ENCODE data around the gene DARS1. TPM values are rescaled to one million over a fixed set of nuclear protein-coding genes. Genes with fewer than 3 reads are reported as not detected.

The DARS1 gene
- total and polyA plus RNA-seq, 7 experiments from 2014 or later = 45.3 to 140 (median 68.2) TPM

- H3K36me3 Mint-ChIP-seq = peaks cover 0 to 13% (median 0%) of the 10 kb centered on the region in 5 donors
- DNase-seq = no peak
- ATAC-seq = no peak
These were observed 38.0 kb upstream of the DARS1 start for GRCh38 chr2:136023416-136023815.

GRCh38 chr2:136022396-136023146, 37.1 kb upstream of the DARS1 start:
- intact Hi-C loops (cut with micrococcal nuclease) = no loop called here
- Mint-ChIP-seq H3K36me3 (peaks cover 0 to 10% (median 0%) of the 10 kb centered on the region in 5 donors), H3K9me3 (peaks cover 0 to 1% (median 0%) of the 10 kb centered on the region in 11 donors), H3K27ac (no peak overlapping the region), H3K27me3 (no peaks in the 10 kb centered on the region), H3K4me1 (peaks cover 10 to 27% (median 17%) of the 10 kb centered on the region in 7 donors), H3K4me3 (no peak overlapping the region)
- no peak overlapping the region for H3K27ac ChIP-seq (ENCODE audit: low read depth, low read length)
- no peaks in the 10 kb centered on the region for H3K36me3 ChIP-seq (ENCODE audit: control insufficient read depth in 2 of 3, insufficient read depth in 3 of 3, low read length in 3 of 3)
- H3K27me3 ChIP-seq (ENCODE audit: control insufficient read depth in 2 of 2, insufficient read depth in 2 of 2, low read length in 2 of 2) = no peaks in the 10 kb centered on the region
- DNase-seq (no peak), ATAC-seq (peak; percentile 60)
- no peaks in the 10 kb centered on the region for H3K9me3 ChIP-seq (ENCODE audit: control insufficient read depth in 2 of 3, low read length in 3 of 3)
- no peak overlapping the region for H3K4me3 ChIP-seq (ENCODE audit: low read length)
- ChIA-PET CTCF (interaction anchor here (0.9 to 1.0 kb wide), 2 partner anchors 18 to 25 kb away, joined by 3 read pairs; no protein-coding TSS in a partner anchor), POLR2A (no interaction called here)
- no peaks in the 10 kb centered on the region for H3K4me1 ChIP-seq (ENCODE audit: control insufficient read depth in 2 of 2, insufficient read depth in 2 of 2, low read length in 2 of 2)

More at GRCh38 chr2:136023416-136023815, 38.0 kb upstream of the DARS1 start:
- Histone ChIP-seq H3K9me3 (ENCODE audit: control insufficient read depth in 2 of 3, low read length in 3 of 3) (no peaks in the 10 kb centered on the region), H3K4me3 (ENCODE audit: low read length) (no peak overlapping the region), H3K36me3 (ENCODE audit: control insufficient read depth in 2 of 3, insufficient read depth in 3 of 3, low read length in 3 of 3) (no peaks in the 10 kb centered on the region), H3K27ac (ENCODE audit: low read depth, low read length) (no peak overlapping the region), H3K27me3 (ENCODE audit: control insufficient read depth in 2 of 2, insufficient read depth in 2 of 2, low read length in 2 of 2) (no peaks in the 10 kb centered on the region), H3K4me1 (ENCODE audit: control insufficient read depth in 2 of 2, insufficient read depth in 2 of 2, low read length in 2 of 2) (no peaks in the 10 kb centered on the region)
- no peak overlapping the region for H3K27ac Mint-ChIP-seq
- peaks cover 0 to 1% (median 0%) of the 10 kb centered on the region in 11 donors for H3K9me3 Mint-ChIP-seq
- no peaks in the 10 kb centered on the region for H3K27me3 Mint-ChIP-seq
- H3K4me3 Mint-ChIP-seq = no peak overlapping the region
- intact Hi-C loops (cut with micrococcal nuclease) = no loop called here
- CTCF ChIA-PET = interaction anchor here (0.5 kb wide), 1 partner anchor 8 kb away, joined by 6 read pairs; no protein-coding TSS in a partner anchor
- peaks cover 10 to 27% (median 17%) of the 10 kb centered on the region in 7 donors for H3K4me1 Mint-ChIP-seq
- POLR2A ChIA-PET = no interaction called here

DNA sequence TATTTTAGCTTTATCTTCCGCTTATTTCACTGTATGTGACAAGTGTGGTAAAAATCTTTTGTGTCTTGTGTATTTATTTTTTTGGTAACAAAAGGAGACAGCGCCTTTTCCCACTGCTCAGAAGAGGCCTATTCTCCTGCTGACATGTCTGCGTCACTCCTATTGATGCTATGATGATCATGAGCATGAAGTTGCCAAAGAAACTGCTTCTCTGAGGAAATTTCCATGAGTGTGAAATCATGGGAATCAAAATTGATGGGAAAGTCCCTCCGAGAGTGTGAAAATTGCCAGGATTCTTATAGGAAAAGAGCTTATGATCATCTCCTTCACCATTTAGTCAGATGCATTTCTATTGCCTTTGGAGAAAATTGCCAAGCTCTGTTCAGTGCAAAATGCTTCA, 36.5 kb upstream of the DARS1 start:
- CTCF ChIA-PET = interaction anchor here (0.6 to 1.0 kb wide), 3 partner anchors 12 to 24 kb away, joined by 3 read pairs; no protein-coding TSS in a partner anchor
- no peak overlapping the region for H3K4me3 Mint-ChIP-seq
- no peak for ATAC-seq

DNA sequence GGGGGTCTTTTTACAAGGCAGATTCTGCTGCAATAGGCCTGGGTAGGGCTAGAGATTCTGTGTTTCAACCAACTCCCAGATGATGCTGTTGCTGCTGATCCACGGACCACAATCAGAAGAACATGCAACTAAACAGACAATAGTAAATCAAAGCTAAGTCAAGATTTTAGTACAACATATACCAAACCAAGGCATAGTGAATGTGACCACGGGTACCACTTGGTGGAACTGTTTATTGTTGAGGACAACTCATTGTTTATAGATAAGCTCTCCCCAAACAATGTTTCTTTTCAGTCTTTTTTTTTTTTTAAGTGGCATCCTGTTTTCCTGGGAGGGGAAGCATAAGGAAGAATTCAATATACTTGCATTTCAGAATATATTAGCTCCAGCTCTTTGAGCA, 36.0 kb upstream of the DARS1 start:
- Mint-ChIP-seq H3K27ac (peak overlapping the region in 1 of 9 donors; percentile 23), H3K4me3 (no peak overlapping the region), H3K4me1 (peaks cover 10 to 27% (median 17%) of the 10 kb centered on the region in 7 donors), H3K9me3 (peaks cover 0 to 1% (median 0%) of the 10 kb centered on the region in 11 donors), H3K27me3 (no peaks in the 10 kb centered on the region), H3K36me3 (peaks cover 0 to 12% (median 0%) of the 10 kb centered on the region in 5 donors)
- Histone ChIP-seq H3K4me1 (ENCODE audit: control insufficient read depth in 2 of 2, insufficient read depth in 2 of 2, low read length in 2 of 2) (peaks cover 0 to 2% of the 10 kb centered on the region in 2 donors), H3K4me3 (ENCODE audit: low read length) (no peak overlapping the region), H3K27me3 (ENCODE audit: control insufficient read depth in 2 of 2, insufficient read depth in 2 of 2, low read length in 2 of 2) (no peaks in the 10 kb centered on the region), H3K36me3 (ENCODE audit: control insufficient read depth in 2 of 3, insufficient read depth in 3 of 3, low read length in 3 of 3) (no peaks in the 10 kb centered on the region), H3K27ac (ENCODE audit: low read depth, low read length) (no peak overlapping the region), H3K9me3 (ENCODE audit: control insufficient read depth in 2 of 3, low read length in 3 of 3) (no peaks in the 10 kb centered on the region)
- ChIA-PET POLR2A (interaction anchor here (0.6 kb wide), 1 partner anchor 36 kb away, joined by 3 read pairs; the partner anchor contains the start of gene DARS1), CTCF (interaction anchor here (0.6 to 1.0 kb wide), 3 partner anchors 12 to 71 kb away, joined by 3 read pairs; no protein-coding TSS in a partner anchor)
- DNase-seq (no peak), ATAC-seq (no peak)
- intact Hi-C loops (cut with micrococcal nuclease) = no loop called here

More for the DNA sequence above, 36.5 kb upstream of the DARS1 start:
- peaks cover 0 to 10% (median 0%) of the 10 kb centered on the region in 5 donors for H3K36me3 Mint-ChIP-seq
- H3K9me3 Mint-ChIP-seq = peaks cover 0 to 1% (median 0%) of the 10 kb centered on the region in 11 donors
- no peaks in the 10 kb centered on the region for H3K27me3 Mint-ChIP-seq
- Histone ChIP-seq H3K4me3 (ENCODE audit: low read length) (no peak overlapping the region), H3K27ac (ENCODE audit: low read depth, low read length) (no peak overlapping the region), H3K4me1 (ENCODE audit: control insufficient read depth in 2 of 2, insufficient read depth in 2 of 2, low read length in 2 of 2) (no peaks in the 10 kb centered on the region), H3K27me3 (ENCODE audit: control insufficient read depth in 2 of 2, insufficient read depth in 2 of 2, low read length in 2 of 2) (no peaks in the 10 kb centered on the region), H3K36me3 (ENCODE audit: control insufficient read depth in 2 of 3, insufficient read depth in 3 of 3, low read length in 3 of 3) (no peaks in the 10 kb centered on the region), H3K9me3 (ENCODE audit: control insufficient read depth in 2 of 3, low read length in 3 of 3) (no peaks in the 10 kb centered on the region)
- H3K4me1 Mint-ChIP-seq = peaks cover 10 to 27% (median 16%) of the 10 kb centered on the region in 7 donors
- intact Hi-C loops (cut with micrococcal nuclease) = no loop called here
- no peak for DNase-seq
- POLR2A ChIA-PET = interaction anchor here (0.6 kb wide), 1 partner anchor 36 kb away, joined by 3 read pairs; the partner anchor contains the start of gene DARS1
- H3K27ac Mint-ChIP-seq = no peak overlapping the region

DNA sequence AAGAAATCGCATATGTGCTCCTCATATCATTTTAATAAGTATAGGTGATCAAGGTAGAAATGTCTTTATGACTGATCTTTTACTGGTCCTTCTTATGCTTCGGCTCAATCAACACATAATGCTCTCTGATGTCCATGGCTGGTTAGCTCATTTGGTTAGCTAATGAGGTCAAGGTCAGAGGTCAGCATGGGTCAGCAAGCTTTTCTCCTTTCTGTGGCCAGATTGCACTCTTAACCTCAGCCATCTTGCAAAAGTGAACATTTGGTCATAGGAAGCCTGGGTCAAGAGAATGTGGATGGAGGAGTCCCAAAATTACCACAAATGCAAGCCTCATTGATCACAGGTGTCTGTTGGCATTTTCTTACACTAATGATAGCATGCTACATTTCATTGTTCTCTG, 35.4 kb upstream of the DARS1 start:
- no peak overlapping the region for H3K27ac ChIP-seq (ENCODE audit: low read depth, low read length)
- no peaks in the 10 kb centered on the region for H3K27me3 Mint-ChIP-seq

DNA sequence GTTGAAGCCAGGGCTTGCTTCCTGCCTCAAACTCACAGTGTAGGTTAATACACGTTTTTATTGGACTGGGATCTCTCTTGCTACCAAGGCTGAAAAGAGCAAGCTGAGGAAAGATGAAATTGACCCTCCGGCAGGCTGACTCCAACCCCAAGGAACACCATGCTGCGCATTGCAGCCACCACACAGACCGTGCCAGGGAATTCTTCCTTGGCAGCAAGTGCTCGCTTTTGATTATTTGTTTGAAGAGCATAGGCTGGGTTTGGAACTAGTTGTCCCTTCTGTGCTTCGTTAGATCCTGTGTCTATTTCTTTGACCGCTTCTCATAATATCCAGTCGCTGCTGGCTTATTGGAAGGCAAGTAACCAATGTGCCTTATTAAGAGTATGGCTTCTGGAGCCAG, 34.4 kb upstream of the DARS1 start:
- peaks cover 0 to 3% (median 0%) of the 10 kb centered on the region in 11 donors for H3K9me3 Mint-ChIP-seq
- Histone ChIP-seq H3K27me3 (ENCODE audit: control insufficient read depth in 2 of 2, insufficient read depth in 2 of 2, low read length in 2 of 2) (no peaks in the 10 kb centered on the region), H3K4me1 (ENCODE audit: control insufficient read depth in 2 of 2, insufficient read depth in 2 of 2, low read length in 2 of 2) (peaks cover 0 to 7% of the 10 kb centered on the region in 2 donors), H3K27ac (ENCODE audit: low read depth, low read length) (no peak overlapping the region), H3K36me3 (ENCODE audit: control insufficient read depth in 2 of 3, insufficient read depth in 3 of 3, low read length in 3 of 3) (no peaks in the 10 kb centered on the region), H3K4me3 (ENCODE audit: low read length) (no peak overlapping the region), H3K9me3 (ENCODE audit: control insufficient read depth in 2 of 3, low read length in 3 of 3) (no peaks in the 10 kb centered on the region)
- peaks cover 12 to 24% (median 16%) of the 10 kb centered on the region in 7 donors for H3K4me1 Mint-ChIP-seq
- ChIA-PET POLR2A (no interaction called here), CTCF (no interaction called here)
- ATAC-seq (no peak), DNase-seq (no peak)
- H3K27me3 Mint-ChIP-seq = no peaks in the 10 kb centered on the region
- intact Hi-C loops (cut with micrococcal nuclease) = no loop called here
- H3K4me3 Mint-ChIP-seq = no peak overlapping the region
- peak overlapping the region in 1 of 9 donors; percentile 3 for H3K27ac Mint-ChIP-seq
- H3K36me3 Mint-ChIP-seq = peaks cover 0 to 17% (median 0%) of the 10 kb centered on the region in 5 donors

More for the DNA sequence above, 35.4 kb upstream of the DARS1 start:
- Mint-ChIP-seq H3K27ac (peak overlapping the region in 1 of 9 donors; percentile 23), H3K4me3 (no peak overlapping the region), H3K9me3 (peaks cover 0 to 1% (median 0%) of the 10 kb centered on the region in 11 donors), H3K4me1 (peaks cover 10 to 26% (median 19%) of the 10 kb centered on the region in 7 donors), H3K36me3 (peaks cover 0 to 15% (median 0%) of the 10 kb centered on the region in 5 donors)
- Histone ChIP-seq H3K4me3 (ENCODE audit: low read length) (no peak overlapping the region), H3K27me3 (ENCODE audit: control insufficient read depth in 2 of 2, insufficient read depth in 2 of 2, low read length in 2 of 2) (no peaks in the 10 kb centered on the region), H3K4me1 (ENCODE audit: control insufficient read depth in 2 of 2, insufficient read depth in 2 of 2, low read length in 2 of 2) (peaks cover 0 to 7% of the 10 kb centered on the region in 2 donors), H3K36me3 (ENCODE audit: control insufficient read depth in 2 of 3, insufficient read depth in 3 of 3, low read length in 3 of 3) (no peaks in the 10 kb centered on the region), H3K9me3 (ENCODE audit: control insufficient read depth in 2 of 3, low read length in 3 of 3) (no peaks in the 10 kb centered on the region)
- ChIA-PET POLR2A (interaction anchor here (0.9 kb wide), 1 partner anchor 11 kb away, joined by 3 read pairs; no protein-coding TSS in a partner anchor), CTCF (interaction anchor here (0.6 kb wide), 1 partner anchor 71 kb away, joined by 3 read pairs; no protein-coding TSS in a partner anchor)
- no peak for ATAC-seq
- intact Hi-C loops (cut with micrococcal nuclease) = no loop called here
- no peak for DNase-seq
